ENCODE measurements around the gene TRAM2. TPM values are rescaled to one million over a fixed set of nuclear protein-coding genes. Genes with fewer than 3 reads are reported as not detected.

TRAM2 gene
- total and polyA plus RNA-seq, 10 of the 15 experiments (the other 5 are each of a cell fraction or from before 2014, with no cell fraction given): 2.5 to 15.0 (median 11.0) TPM

DNA sequence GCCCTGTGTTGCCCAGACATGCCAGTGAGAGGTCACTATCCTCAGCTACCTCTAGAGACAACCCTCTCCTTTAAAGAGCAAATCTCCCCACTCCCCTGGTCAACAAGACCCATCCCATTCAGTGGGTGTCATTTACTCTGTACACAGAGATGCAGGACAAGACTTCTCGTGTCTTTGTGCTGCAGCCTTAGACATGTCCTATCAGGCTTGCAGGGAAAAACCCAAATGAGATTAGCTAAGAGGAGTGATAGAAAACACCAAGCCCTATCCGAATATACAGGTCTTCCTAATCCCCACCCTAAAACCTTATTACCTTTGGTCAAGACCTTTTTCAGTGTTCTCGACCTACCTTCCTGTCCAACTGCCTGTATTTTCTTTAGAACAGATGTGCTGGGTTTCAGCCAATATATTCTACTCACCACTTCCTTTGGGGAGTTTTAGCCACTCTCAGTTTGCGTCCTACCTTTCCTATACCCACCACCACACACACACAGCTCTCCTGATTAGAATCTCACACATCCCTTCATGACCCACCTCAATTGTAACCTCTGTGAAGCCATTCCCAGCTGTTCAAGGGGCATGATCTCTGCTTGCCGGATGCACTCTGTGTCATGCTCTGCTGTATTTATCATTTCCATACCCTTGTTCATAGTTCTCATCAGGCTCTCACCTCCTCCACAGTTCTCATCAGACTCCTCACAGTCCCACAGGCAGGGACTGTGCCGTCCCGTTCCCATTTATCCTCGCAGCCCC lies 39.7 kb downstream of the TRAM2 start (continued):
- TF ChIP-seq BRCA1 (IDR thresholded peaks at IDR 0.05; ENCODE audit: low read depth, low read length) (no peak), LARP7 (IDR thresholded peaks at IDR 0.05) (no peak), CBFB (IDR thresholded peaks at IDR 0.05; ENCODE audit: low read depth) (no peak), RUNX3 (IDR thresholded peaks at IDR 0.05; ENCODE audit: low read length) (peak; percentile 92), CREM (IDR thresholded peaks at IDR 0.05; ENCODE audit: low read depth) (peak; percentile 49; the same call in 1 of the 2 replicates), SREBF1 (IDR thresholded peaks at IDR 0.05; ENCODE audit: low read length) (no peak), SP1 (IDR thresholded peaks at IDR 0.05; ENCODE audit: low read depth, low read length) (peak; percentile 30), RAD21 (IDR thresholded peaks at IDR 0.05; ENCODE audit: insufficient read depth, low read depth, low read length) (peak; percentile 15; the same call in 1 of the 2 replicates), NR2F1 (conservative IDR thresholded peaks at IDR 0.05) (peak; percentile 67), CBX3 (IDR thresholded peaks at IDR 0.05; ENCODE audit: borderline replicate concordance, low read depth) (no peak), YY1 (IDR thresholded peaks at IDR 0.05; ENCODE audit: low read depth, low read length) (peak; percentile 7; the same call in 1 of the 2 replicates)
- TF ChIP-seq, protein P1, sequence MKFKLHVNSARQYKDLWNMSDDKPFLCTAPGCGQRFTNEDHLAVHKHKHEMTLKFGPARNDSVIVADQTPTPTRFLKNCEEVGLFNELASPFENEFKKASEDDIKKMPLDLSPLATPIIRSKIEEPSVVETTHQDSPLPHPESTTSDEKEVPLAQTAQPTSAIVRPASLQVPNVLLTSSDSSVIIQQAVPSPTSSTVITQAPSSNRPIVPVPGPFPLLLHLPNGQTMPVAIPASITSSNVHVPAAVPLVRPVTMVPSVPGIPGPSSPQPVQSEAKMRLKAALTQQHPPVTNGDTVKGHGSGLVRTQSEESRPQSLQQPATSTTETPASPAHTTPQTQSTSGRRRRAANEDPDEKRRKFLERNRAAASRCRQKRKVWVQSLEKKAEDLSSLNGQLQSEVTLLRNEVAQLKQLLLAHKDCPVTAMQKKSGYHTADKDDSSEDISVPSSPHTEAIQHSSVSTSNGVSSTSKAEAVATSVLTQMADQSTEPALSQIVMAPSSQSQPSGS (IDR thresholded peaks at IDR 0.05; ENCODE audit: low read length): peak; percentile 82; the same call in 1 of the 2 replicates
- TF ChIP-seq, protein P2, sequence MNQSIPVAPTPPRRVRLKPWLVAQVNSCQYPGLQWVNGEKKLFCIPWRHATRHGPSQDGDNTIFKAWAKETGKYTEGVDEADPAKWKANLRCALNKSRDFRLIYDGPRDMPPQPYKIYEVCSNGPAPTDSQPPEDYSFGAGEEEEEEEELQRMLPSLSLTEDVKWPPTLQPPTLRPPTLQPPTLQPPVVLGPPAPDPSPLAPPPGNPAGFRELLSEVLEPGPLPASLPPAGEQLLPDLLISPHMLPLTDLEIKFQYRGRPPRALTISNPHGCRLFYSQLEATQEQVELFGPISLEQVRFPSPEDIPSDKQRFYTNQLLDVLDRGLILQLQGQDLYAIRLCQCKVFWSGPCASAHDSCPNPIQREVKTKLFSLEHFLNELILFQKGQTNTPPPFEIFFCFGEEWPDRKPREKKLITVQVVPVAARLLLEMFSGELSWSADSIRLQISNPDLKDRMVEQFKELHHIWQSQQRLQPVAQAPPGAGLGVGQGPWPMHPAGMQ (IDR thresholded peaks at IDR 0.05; ENCODE audit: borderline replicate concordance): no peak
- TF ChIP-seq, protein P3, sequence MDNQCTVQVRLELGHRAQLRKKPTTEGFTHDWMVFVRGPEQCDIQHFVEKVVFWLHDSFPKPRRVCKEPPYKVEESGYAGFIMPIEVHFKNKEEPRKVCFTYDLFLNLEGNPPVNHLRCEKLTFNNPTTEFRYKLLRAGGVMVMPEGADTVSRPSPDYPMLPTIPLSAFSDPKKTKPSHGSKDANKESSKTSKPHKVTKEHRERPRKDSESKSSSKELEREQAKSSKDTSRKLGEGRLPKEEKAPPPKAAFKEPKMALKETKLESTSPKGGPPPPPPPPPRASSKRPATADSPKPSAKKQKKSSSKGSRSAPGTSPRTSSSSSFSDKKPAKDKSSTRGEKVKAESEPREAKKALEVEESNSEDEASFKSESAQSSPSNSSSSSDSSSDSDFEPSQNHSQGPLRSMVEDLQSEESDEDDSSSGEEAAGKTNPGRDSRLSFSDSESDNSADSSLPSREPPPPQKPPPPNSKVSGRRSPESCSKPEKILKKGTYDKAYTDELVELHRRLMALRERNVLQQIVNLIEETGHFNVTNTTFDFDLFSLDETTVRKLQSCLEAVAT (IDR thresholded peaks at IDR 0.05): peak; percentile 33; the same call in 1 of the 2 replicates
